Cardiac septum (tissue), 1 donor: ENCODE results near the gene MAST4. TPM values are rescaled to one million over a fixed set of nuclear protein-coding genes. Genes with fewer than 3 reads are reported as not detected.
"Not testable (repeated sequence)": the region's sequence is repeated elsewhere in the genome, so short reads cannot be mapped to it uniquely, and the experiment has no call there.

Experiments used
- DNase-seq: peaks from one replicate; pipeline ENCODE4 v3.0.0-alpha.2; 2020; ENCODE audit warnings: low spot score
- intact Hi-C: fragments of 100-400 bp; cut with DNase I; formaldehyde crosslinking; loops from one replicate; pipeline ENCODE4 v1.14.0; 2022
- total RNA-seq: library from RNA; stranded (reverse); fragmentation: NEBNext Ultra II Directional; extraction: Animal tissue kit (Norgen Biotek cat#: 25700); gene quantifications from one replicate; pipeline ENCODE4 v1.2.1, GENCODE V29; 2021
- donor health status: DM: no; HTN: no; CAD: no.

The MAST4 gene
- total RNA-seq, 1 donor from 2014 or later = 91.4 TPM

- intact Hi-C loops = no loop called here
- no peak for DNase-seq
These were observed 128.4 kb downstream of the MAST4 start for GRCh38 chr5:66724349-66725139.

- intact Hi-C loops = no loop called here
These were observed 131.4 kb downstream of the MAST4 start for GRCh38 chr5:66727630-66728029.

GRCh38 chr5:66728049-66728448 is 131.9 kb downstream of the MAST4 start:
- intact Hi-C loops = no loop called here
- no peak for DNase-seq

More at GRCh38 chr5:66727630-66728029, 131.4 kb downstream of the MAST4 start:
- no peak for DNase-seq

GRCh38 chr5:66737096-66737495 is 140.9 kb downstream of the MAST4 start:
- intact Hi-C loops = no loop called here
- no peak for DNase-seq

- DNase-seq = no peak
- intact Hi-C loops = no loop called here
These were observed 141.9 kb downstream of the MAST4 start for GRCh38 chr5:66738136-66738535.

GRCh38 chr5:66739021-66739420 is 142.8 kb downstream of the MAST4 start:
- intact Hi-C loops = no loop called here
- DNase-seq = no peak

GRCh38 chr5:66739951-66740350 is 143.8 kb downstream of the MAST4 start:
- intact Hi-C loops = loop anchor here (5.0 to 10.0 kb wide), 2 partner anchors 143 to 565 kb away; partner anchors contain the start of gene MAST4

GRCh38 chr5:66741394-66741793 is 145.2 kb downstream of the MAST4 start:
- DNase-seq = no peak
- intact Hi-C loops = loop anchor here (5.0 to 10.0 kb wide), 2 partner anchors 144 to 567 kb away; partner anchors contain the start of gene MAST4

More at GRCh38 chr5:66739951-66740350, 143.8 kb downstream of the MAST4 start:
- no peak for DNase-seq

- DNase-seq = peak; percentile 74
- intact Hi-C loops = loop anchor here (5.0 to 10.0 kb wide), 2 partner anchors 145 to 567 kb away; partner anchors contain the start of gene MAST4
These were observed 146.1 kb downstream of the MAST4 start for GRCh38 chr5:66742083-66742895.

GRCh38 chr5:66742896-66743247 is 146.7 kb downstream of the MAST4 start:
- no peak for DNase-seq
- intact Hi-C loops = loop anchor here (5.0 to 10.0 kb wide), 2 partner anchors 146 to 568 kb away; partner anchors contain the start of gene MAST4

- peak; percentile 60 for DNase-seq
- intact Hi-C loops = loop anchor here (5.0 to 10.0 kb wide), 2 partner anchors 146 to 569 kb away; partner anchors contain the start of gene MAST4
These were observed 147.2 kb downstream of the MAST4 start for GRCh38 chr5:66743344-66743743.

GRCh38 chr5:66744040-66744439 is 147.8 kb downstream of the MAST4 start:
- no peak for DNase-seq
- intact Hi-C loops = loop anchor here (5.0 to 10.0 kb wide), 2 partner anchors 147 to 569 kb away; partner anchors contain the start of gene MAST4

- intact Hi-C loops = loop anchor here (10.0 kb wide), 1 partner anchor 570 kb away; no protein-coding TSS in a partner anchor
These were observed 149.1 kb downstream of the MAST4 start for GRCh38 chr5:66745297-66745696.

GRCh38 chr5:66747607-66748006 is 151.4 kb downstream of the MAST4 start:
- no peak for DNase-seq
- intact Hi-C loops = loop anchor here (10.0 kb wide), 1 partner anchor 573 kb away; no protein-coding TSS in a partner anchor

More at GRCh38 chr5:66745297-66745696, 149.1 kb downstream of the MAST4 start:
- DNase-seq = no peak

GRCh38 chr5:66752668-66753067 is 156.5 kb downstream of the MAST4 start:
- DNase-seq, intact Hi-C loops: not testable (repeated sequence)

GRCh38 chr5:66757219-66757833 is 161.1 kb downstream of the MAST4 start:
- intact Hi-C loops = no loop called here
- DNase-seq = no peak

- no peak for DNase-seq
- intact Hi-C loops = loop anchor here (1.0 kb wide), 1 partner anchor 450 kb away; no protein-coding TSS in a partner anchor
These were observed 161.7 kb downstream of the MAST4 start for GRCh38 chr5:66757834-66758371.

- intact Hi-C loops = no loop called here
These were observed 173.0 kb downstream of the MAST4 start for GRCh38 chr5:66769030-66769733.

More at GRCh38 chr5:66769030-66769733, 173.0 kb downstream of the MAST4 start:
- no peak for DNase-seq
